Measurements from ENCODE around the gene POLQ. TPM values are rescaled to one million over a fixed set of nuclear protein-coding genes. Genes with fewer than 3 reads are reported as not detected.

POLQ gene
- total RNA-seq, 4 donors from 2014 or later: 0.07 to 0.24 (median 0.18) TPM; not detected in 1

- in situ Hi-C loops (cut with MboI; ENCODE audit: low sequenced_read_pairs in 4 of 4) (no loop called here), intact Hi-C loops (cut with DNase I; ENCODE audit: low total_unique reads) (no loop called here)
- no peak for TF ChIP-seq POLR2A (IDR thresholded peaks at IDR 0.05)
- TF ChIP-seq, protein P1, sequence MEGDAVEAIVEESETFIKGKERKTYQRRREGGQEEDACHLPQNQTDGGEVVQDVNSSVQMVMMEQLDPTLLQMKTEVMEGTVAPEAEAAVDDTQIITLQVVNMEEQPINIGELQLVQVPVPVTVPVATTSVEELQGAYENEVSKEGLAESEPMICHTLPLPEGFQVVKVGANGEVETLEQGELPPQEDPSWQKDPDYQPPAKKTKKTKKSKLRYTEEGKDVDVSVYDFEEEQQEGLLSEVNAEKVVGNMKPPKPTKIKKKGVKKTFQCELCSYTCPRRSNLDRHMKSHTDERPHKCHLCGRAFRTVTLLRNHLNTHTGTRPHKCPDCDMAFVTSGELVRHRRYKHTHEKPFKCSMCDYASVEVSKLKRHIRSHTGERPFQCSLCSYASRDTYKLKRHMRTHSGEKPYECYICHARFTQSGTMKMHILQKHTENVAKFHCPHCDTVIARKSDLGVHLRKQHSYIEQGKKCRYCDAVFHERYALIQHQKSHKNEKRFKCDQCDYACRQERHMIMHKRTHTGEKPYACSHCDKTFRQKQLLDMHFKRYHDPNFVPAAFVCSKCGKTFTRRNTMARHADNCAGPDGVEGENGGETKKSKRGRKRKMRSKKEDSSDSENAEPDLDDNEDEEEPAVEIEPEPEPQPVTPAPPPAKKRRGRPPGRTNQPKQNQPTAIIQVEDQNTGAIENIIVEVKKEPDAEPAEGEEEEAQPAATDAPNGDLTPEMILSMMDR (IDR thresholded peaks at IDR 0.05 in 4 of 5, conservative IDR thresholded peaks at IDR 0.05 in 1 of 5): no peak
- no peak for ATAC-seq
- H3K36me3 ChIP-seq: no peaks in the 10 kb centered on the region
- no peaks in the 10 kb centered on the region for H3K27me3 ChIP-seq
- DNase-seq: no peak
- H3K4me1 ChIP-seq: no peaks in the 10 kb centered on the region
- no peaks in the 10 kb centered on the region for H3K9me3 ChIP-seq
- H3K27ac ChIP-seq: no peak overlapping the region
- H3K4me3 ChIP-seq: no peak overlapping the region
These were observed 54.0 kb downstream of the POLQ start for GRCh38 chr3:121491683-121492320.

DNA sequence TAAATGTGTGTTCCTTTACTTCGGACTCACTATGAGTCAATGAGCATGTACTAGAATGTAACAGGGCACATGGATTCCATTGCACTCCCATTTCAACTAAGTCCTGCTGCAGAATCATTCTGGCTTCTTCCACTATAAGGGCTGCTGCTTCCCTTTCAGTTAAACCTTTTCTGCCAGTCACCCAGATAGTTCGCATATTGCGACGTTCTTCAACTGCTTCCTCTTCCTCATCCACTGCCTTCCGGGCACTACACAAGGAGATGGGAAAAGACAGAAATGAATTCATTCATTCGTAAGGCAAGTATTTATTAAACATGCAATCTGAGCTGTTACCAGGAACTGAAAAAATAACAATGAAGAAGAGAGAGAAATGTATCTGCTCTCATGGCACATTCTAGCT lies 55.6 kb downstream of the POLQ start:
- H3K9me3 ChIP-seq: no peaks in the 10 kb centered on the region
- H3K27me3 ChIP-seq: no peaks in the 10 kb centered on the region
- no peak overlapping the region for H3K4me3 ChIP-seq
- ATAC-seq: no peak
- TF ChIP-seq, protein P1 (IDR thresholded peaks at IDR 0.05 in 4 of 5, conservative IDR thresholded peaks at IDR 0.05 in 1 of 5): no peak
- TF ChIP-seq POLR2A (IDR thresholded peaks at IDR 0.05): no peak
- intact Hi-C loops (cut with DNase I; ENCODE audit: low total_unique reads) (no loop called here), in situ Hi-C loops (cut with MboI; ENCODE audit: low sequenced_read_pairs in 4 of 4) (no loop called here)
- H3K27ac ChIP-seq: no peak overlapping the region
- DNase-seq: no peak
- H3K4me1 ChIP-seq: no peaks in the 10 kb centered on the region
- H3K36me3 ChIP-seq: no peaks in the 10 kb centered on the region

GRCh38 chr3:121488628-121489027 lies 57.2 kb downstream of the POLQ start:
- ATAC-seq (no peak), DNase-seq (no peak)
- in situ Hi-C loops (cut with MboI; ENCODE audit: low sequenced_read_pairs in 4 of 4) (no loop called here), intact Hi-C loops (cut with DNase I; ENCODE audit: low total_unique reads) (no loop called here)
- Histone ChIP-seq H3K27ac (no peak overlapping the region), H3K36me3 (no peaks in the 10 kb centered on the region), H3K4me1 (no peaks in the 10 kb centered on the region), H3K9me3 (no peaks in the 10 kb centered on the region), H3K4me3 (no peak overlapping the region), H3K27me3 (no peaks in the 10 kb centered on the region)
- no peak for TF ChIP-seq POLR2A (IDR thresholded peaks at IDR 0.05)
- TF ChIP-seq, protein P1 (IDR thresholded peaks at IDR 0.05 in 4 of 5, conservative IDR thresholded peaks at IDR 0.05 in 1 of 5): no peak

DNA sequence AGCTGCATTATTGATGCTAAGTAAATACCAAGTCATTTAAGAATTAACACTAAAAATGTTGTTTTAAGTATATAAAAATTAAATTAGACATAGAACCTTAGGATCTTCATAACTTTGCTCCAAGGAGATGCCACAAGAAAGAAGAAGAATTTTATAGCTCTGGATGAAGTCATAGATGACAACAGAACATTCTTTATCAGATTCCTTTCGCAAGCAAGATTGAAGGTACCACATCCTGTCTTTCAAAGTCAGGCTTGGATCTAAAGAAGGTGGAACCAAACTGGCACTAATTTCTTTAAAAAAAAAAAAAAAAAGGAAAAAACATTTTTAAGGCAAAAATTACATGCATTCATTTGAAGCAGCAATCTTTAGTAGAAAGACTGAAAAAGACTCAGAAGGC lies 62.5 kb downstream of the POLQ start:
- Histone ChIP-seq H3K9me3 (no peaks in the 10 kb centered on the region), H3K4me1 (no peaks in the 10 kb centered on the region), H3K27ac (no peak overlapping the region), H3K27me3 (no peaks in the 10 kb centered on the region), H3K4me3 (no peak overlapping the region), H3K36me3 (no peaks in the 10 kb centered on the region)
- DNase-seq (no peak), ATAC-seq (no peak)
- in situ Hi-C loops (cut with MboI; ENCODE audit: low sequenced_read_pairs in 4 of 4) (no loop called here), intact Hi-C loops (cut with DNase I; ENCODE audit: low total_unique reads) (no loop called here)
- no peak for TF ChIP-seq POLR2A (IDR thresholded peaks at IDR 0.05)
- TF ChIP-seq, protein P1 (IDR thresholded peaks at IDR 0.05 in 4 of 5, conservative IDR thresholded peaks at IDR 0.05 in 1 of 5): no peak

- no peaks in the 10 kb centered on the region for H3K4me1 ChIP-seq
- H3K9me3 ChIP-seq: no peaks in the 10 kb centered on the region
- H3K27ac ChIP-seq: no peak overlapping the region
- intact Hi-C loops (cut with DNase I; ENCODE audit: low total_unique reads) (no loop called here), in situ Hi-C loops (cut with MboI; ENCODE audit: low sequenced_read_pairs in 4 of 4) (no loop called here)
- DNase-seq: no peak
- no peaks in the 10 kb centered on the region for H3K36me3 ChIP-seq
- TF ChIP-seq, protein P1 (IDR thresholded peaks at IDR 0.05 in 4 of 5, conservative IDR thresholded peaks at IDR 0.05 in 1 of 5): no peak
- TF ChIP-seq POLR2A (IDR thresholded peaks at IDR 0.05): no peak
- no peak overlapping the region for H3K4me3 ChIP-seq
- H3K27me3 ChIP-seq: no peaks in the 10 kb centered on the region
- no peak for ATAC-seq
These were observed 63.1 kb downstream of the POLQ start for GRCh38 chr3:121482660-121483059.

Measured in gastrocnemius medialis (tissue), 4 donors.